Tibial nerve (tissue), 4 donors: ENCODE data around the gene NFE2L2.

Experiments used
- CTCF ChIP-seq, 5 experiments: fragments of 200-600 bp in 3 of 5; fragments of 450-650 bp in 2 of 5; sonication (generic) in 3 of 5; IDR thresholded peaks; one replicate each; pipeline ENCODE4 v1.5.1; 2016 to 2019; ENCODE audit warnings: antibody characterized with exemption in 5 of 5, mild to moderate bottlenecking in 3 of 5, moderate library complexity in 2 of 5
- EP300 ChIP-seq, 2 donors: sonication (generic); formaldehyde crosslinking; IDR thresholded peaks; one replicate each; pipeline ENCODE4 v1.6.1; 2017; ENCODE audit warnings: antibody characterized with exemption in 2 of 2, mild to moderate bottlenecking in 1 of 2
- POLR2A ChIP-seq, 2 donors: fragments of 450-650 bp; IDR thresholded peaks; one replicate each; pipeline ENCODE4 v1.6.1; 2017; ENCODE audit warnings: antibody characterized with exemption in 2 of 2, mild to moderate bottlenecking in 2 of 2, moderate library complexity in 2 of 2

DNA sequence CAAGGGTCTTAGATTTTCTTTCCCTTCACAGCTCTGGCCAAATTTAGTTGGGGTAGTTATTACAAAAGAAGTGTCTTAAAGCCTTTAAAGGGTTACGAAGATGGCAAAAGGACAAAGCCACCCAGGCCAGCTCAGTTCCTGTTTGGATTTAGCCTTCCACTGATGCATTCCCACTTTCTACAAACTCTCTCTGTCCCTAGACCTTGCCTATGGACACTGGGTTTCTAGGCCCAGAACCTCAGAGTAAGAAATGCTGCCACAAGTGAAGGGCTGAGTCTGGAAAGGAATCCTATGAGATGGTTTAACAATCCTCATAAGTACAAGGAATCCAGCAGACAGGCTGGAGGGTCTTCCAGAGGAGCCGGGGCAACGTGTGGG lies 13.4 kb downstream of the NFE2L2 start:
- no peak for TF ChIP-seq CTCF (IDR thresholded peaks at IDR 0.05)
- no peak for TF ChIP-seq EP300 (IDR thresholded peaks at IDR 0.05)
- no peak for TF ChIP-seq POLR2A (IDR thresholded peaks at IDR 0.05)
